Esophagus muscularis mucosa (tissue), 4 donors: Measurements from ENCODE around the gene COL19A1.

Experiments used
- CTCF ChIP-seq, 3 experiments: fragments of 200-600 bp in 2 of 3; fragments of 450-650 bp in 1 of 3; sonication (generic) in 2 of 3; IDR thresholded peaks; one replicate each; pipeline ENCODE4 v1.5.1; 2017 to 2019; ENCODE audit warnings: antibody characterized with exemption in 3 of 3, mild to moderate bottlenecking in 2 of 3, moderate library complexity in 1 of 3
- EP300 ChIP-seq: sonication (generic); formaldehyde crosslinking; IDR thresholded peaks from one replicate; pipeline ENCODE4 v1.6.1; 2017; ENCODE audit warnings: antibody characterized with exemption
- POLR2A ChIP-seq: fragments of 450-650 bp; IDR thresholded peaks from one replicate; pipeline ENCODE4 v1.6.1; 2017; ENCODE audit warnings: antibody characterized with exemption, moderate library complexity, mild to moderate bottlenecking, low read depth
- POLR2AphosphoS5 ChIP-seq, 2 donors: sonication (generic); formaldehyde crosslinking; IDR thresholded peaks; one replicate each; pipeline ENCODE4 v1.6.1; 2017; ENCODE audit warnings: antibody characterized with exemption in 2 of 2

GRCh38 chr6:70186461-70186860 is 320.1 kb downstream of the COL19A1 start:
- TF ChIP-seq EP300 (no peak), CTCF (IDR thresholded peaks at IDR 0.05) (no peak), POLR2AphosphoS5 (IDR thresholded peaks at IDR 0.05) (no peak), POLR2A (no peak)
